H1 (cell line): ENCODE results near the gene ZNF581. TPM values are rescaled to one million over a fixed set of nuclear protein-coding genes. Genes with fewer than 3 reads are reported as not detected.

ENCODE experiments used
- GTF2F1 ChIP-seq: IDR thresholded peaks from 2 replicates; pipeline ENCODE4 v1.6.1; 2012; ENCODE audit warnings: low read depth, low read length, improper control_type of control experiment, borderline replicate concordance
- JUN ChIP-seq: IDR thresholded peaks from 2 replicates; pipeline ENCODE4 v1.6.1; 2011; ENCODE audit warnings: low read depth, mild to moderate bottlenecking, improper control_type of control experiment, low read length
- POU5F1 ChIP-seq: IDR thresholded peaks from 2 replicates; pipeline ENCODE4 v1.6.1; 2011; ENCODE audit warnings: low read depth, mild to moderate bottlenecking, low read length, moderate library complexity
- SIN3A ChIP-seq, 2 experiments: IDR thresholded peaks in 1 of 2; conservative IDR thresholded peaks in 1 of 2; 2 replicates each; pipeline ENCODE4 v1.6.1; 2011 to 2012; ENCODE audit warnings: low read length in 2 of 2, improper control_type of control experiment in 1 of 2, low read depth in 1 of 2, mild to moderate bottlenecking in 1 of 2
- TEAD4 ChIP-seq: IDR thresholded peaks from 2 replicates; pipeline ENCODE4 v1.6.1; 2012; ENCODE audit warnings: low read depth, low read length, inconsistent platforms, mixed read lengths
- YY1 ChIP-seq: IDR thresholded peaks from 2 replicates; pipeline ENCODE4 v1.6.1; 2011; ENCODE audit warnings: low read depth, mild to moderate bottlenecking, low read length
- polyA plus RNA-seq, 7 experiments: library from polyadenylated mRNA; depleted of rRNA in 3 of 7; stranded (reverse) in 5 of 7; unstranded in 2 of 7; fragments of >200 nt in 5 of 7; fragments of 200-250 nt in 2 of 7; gene quantifications; 1 replicate in 5 of 7; 2 replicates in 1 of 7; 4 replicates in 1 of 7; pipeline versions ENCODE4 v1.2.1 to v1.2.3, GENCODE V29; 2011 to 2013; ENCODE audit warnings: missing spikeins in 2 of 7, mixed read lengths in 2 of 7
- total RNA-seq: library from RNA; stranded (reverse); fragmentation: NEBNext Ultra II Directional; extraction: Animal tissue kit (Norgen Biotek cat#: 25700); gene quantifications from 2 replicates; pipeline ENCODE4 v1.2.1, GENCODE V29; 2021

ZNF581 gene
- total and polyA plus RNA-seq, 2 of the 8 experiments (the other 6 are each of a cell fraction or from before 2014, with no cell fraction given) = 73.0 to 76.1 TPM

DNA sequence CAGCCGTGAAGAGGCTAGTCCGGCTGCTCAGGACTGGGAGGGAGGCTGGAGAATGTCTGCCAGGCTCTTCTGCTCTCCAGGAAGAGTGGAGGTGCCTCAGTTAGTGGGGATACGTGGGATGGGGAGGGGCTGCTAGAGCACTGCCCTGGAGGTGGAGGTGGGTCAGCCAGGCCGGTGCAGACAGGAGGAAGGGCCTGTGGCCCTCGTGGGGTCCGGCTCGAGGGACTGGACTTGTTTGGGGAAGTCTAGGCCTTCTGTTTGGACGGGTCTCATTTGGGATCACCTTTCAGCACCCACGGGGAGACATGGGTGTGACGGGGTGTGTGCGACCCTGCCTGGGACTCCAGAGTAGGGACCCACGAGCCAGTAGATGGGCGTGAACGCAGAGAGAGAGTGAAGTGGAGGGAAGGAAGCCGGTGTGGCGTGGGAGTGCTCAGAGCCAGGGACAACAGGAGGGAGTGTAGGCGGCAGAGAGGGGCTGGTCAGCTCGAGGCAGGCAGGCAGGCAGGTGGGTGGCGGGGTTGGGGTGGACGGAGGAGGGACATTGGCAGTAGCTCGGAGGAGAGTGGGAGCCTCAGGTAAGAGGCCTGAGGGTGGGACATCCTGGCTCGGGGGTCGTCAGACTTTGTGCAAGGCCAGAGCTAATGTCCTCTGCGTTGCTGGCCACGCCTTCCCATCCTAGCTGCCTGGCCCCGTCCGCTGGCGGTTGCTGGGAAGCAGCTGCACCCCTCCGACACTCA, 43.0 kb downstream of the ZNF581 start (continued):
- TF ChIP-seq GTF2F1 (no peak), YY1 (no peak), POU5F1 (no peak), SIN3A (conservative IDR thresholded peaks at IDR 0.05 in 1 of 2, IDR thresholded peaks at IDR 0.05 in 1 of 2; ENCODE audit: low read depth in 1 of 2, low read length in 2 of 2) (no peak), TEAD4 (no peak), JUN (no peak)
- TF ChIP-seq, all 59 proteins: peak for 0
